Prostate gland (tissue), 2 donors: ENCODE data around the gene SLC35G3.

Experiments
- CTCF ChIP-seq, 4 experiments: fragments of 200-600 bp in 2 of 4; fragments of 450-650 bp in 2 of 4; sonication (generic) in 2 of 4; IDR thresholded peaks; 1 replicate in 3 of 4; 2 replicates in 1 of 4; pipeline ENCODE4 v1.5.1; 2016 to 2019; ENCODE audit warnings: antibody characterized with exemption in 4 of 4, mild to moderate bottlenecking in 2 of 4, moderate library complexity in 2 of 4
- POLR2A ChIP-seq: fragments of 450-650 bp; IDR thresholded peaks from one replicate; pipeline ENCODE4 v1.6.1; 2016; ENCODE audit warnings: antibody characterized with exemption, mild to moderate bottlenecking
- POLR2AphosphoS5 ChIP-seq: sonication (generic); formaldehyde crosslinking; IDR thresholded peaks from one replicate; pipeline ENCODE4 v1.6.1; 2017; ENCODE audit warnings: antibody characterized with exemption

GRCh38 chr17:35235289-35235688 lies 41.1 kb upstream of the SLC35G3 start:
- TF ChIP-seq CTCF (IDR thresholded peaks at IDR 0.05): no peak
- TF ChIP-seq POLR2A: no peak
- TF ChIP-seq POLR2AphosphoS5: no peak
